Stimulated activated CD8-positive, alpha-beta memory T cell treated with anti-CD3 and anti-CD28 coated beads, Interleukin-7, amount 100 ng/mL, for 4 hours (primary cell): ENCODE data around the gene WNT3.
"Not testable (repeated sequence)": the region's sequence is repeated elsewhere in the genome, so short reads cannot be mapped to it uniquely, and the experiment has no call there.

Source experiments
- DNase-seq, 2 donors: peaks; one replicate each; pipeline ENCODE4 v3.0.0-alpha.2; 2020; ENCODE audit warnings: low read depth in 2 of 2

Gene WNT3

GRCh38 chr17:46785696-46786095, 32.8 kb downstream of the WNT3 start:
- DNase-seq = no peak

DNA sequence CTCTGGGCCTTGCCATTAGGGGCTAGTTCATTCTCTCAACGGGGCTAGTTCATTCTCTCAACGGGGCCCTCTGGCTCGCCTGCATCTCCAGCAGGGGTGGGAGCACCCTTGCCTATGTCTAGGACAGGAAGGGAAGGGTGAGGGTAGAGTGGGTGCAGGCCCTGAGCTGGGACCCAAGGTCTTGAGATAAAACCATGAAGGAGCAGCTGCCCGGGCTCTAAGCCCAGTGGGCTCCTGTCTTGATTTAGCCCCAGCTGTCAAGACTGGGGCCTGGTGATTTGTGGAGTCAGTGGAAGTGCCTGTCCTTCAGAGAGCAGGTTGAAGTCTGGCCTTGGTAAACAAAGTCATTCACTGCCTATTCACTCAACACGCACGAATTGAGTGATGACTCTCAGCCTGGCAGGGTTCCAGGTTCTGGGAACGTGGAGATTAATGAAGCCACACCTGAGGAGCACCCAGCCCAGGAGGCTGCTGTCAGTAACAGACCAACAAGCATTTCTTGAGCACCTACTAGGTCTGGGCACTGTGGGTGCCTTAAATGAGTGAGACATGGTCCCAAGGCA, 35.4 kb downstream of the WNT3 start:
- DNase-seq = no peak

GRCh38 chr17:46782250-46782953, 36.1 kb downstream of the WNT3 start:
- no peak for DNase-seq

GRCh38 chr17:46780003-46780373, 38.5 kb downstream of the WNT3 start:
- no peak for DNase-seq

DNA sequence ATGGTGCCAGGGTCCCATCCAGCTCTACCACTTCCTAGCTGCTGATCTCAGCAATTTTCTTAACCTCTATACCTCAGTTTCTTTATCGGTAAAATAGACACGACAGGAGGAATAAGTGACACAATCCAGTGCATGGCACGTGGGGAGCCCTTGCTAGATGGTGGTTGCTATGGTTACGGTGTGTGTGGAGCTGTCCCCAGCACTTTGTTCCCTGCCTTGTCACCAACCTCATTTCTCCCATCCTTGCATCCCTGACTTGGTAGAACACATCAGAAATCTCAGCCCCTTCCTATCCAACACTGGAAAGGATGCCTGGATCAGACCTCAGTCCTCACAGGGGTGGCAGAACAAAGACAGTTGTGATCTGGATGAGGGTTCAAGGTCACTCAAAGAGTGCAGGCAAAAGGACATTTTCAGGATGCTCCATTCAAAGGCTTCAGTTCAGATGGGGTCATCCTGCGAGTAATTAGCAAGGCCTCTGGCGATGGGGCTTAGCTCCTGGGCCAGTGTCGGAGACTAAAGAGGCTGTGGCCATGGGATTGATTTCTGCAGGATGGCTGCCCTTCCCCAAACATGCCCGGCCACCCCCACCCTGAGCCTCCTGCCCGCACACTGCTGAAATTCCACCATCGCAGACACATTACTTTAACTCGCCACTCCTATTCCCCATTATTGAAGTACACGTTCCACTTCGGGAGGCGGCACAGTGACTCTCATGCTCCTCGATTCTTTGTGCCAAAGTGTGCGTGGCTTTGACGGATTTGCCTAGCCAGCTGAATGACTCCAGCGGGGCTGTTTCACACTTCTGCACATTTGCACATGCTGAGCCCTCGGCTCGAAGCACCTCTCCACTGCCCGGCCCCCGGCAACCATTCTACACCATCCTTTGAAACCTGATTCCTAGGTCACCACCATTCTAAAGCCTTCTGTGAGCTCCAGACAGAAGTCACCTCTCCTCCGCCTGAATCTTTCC, 40.3 kb downstream of the WNT3 start:
- DNase-seq = no peak

DNA sequence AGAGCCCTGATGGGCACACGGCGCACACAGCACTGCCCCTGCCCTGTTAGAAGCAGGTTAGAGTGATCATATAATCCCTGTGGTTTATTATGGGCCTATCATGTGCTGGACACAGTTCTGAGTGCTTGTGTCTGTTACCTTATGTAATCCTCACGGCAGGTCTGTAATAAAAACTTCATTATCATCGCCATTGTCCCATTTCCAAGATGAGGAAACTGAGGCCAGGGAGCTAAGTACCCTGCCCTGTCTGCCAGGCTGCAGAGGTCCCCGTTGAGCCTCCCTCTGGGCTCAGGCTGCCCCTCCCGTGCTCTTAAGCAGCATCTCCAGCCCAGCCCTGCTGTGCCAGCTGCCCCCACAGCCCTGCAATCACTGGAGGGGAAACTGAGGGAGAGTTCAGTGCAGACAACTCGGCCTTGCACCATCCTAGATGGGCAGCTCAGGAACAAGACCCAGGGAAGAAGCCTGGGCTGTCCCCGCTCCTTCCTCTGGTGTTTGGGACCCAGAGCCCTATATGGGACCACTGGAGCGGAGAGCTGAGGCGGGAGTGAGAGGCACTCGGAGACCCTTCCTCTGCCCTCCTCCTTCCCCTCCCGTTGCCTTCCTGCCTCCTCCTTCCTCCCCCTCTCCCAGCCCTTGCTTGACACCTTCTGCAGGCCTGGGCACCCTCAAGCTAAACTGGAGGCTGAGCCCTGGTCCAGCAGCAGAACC, 42.0 kb downstream of the WNT3 start:
- no peak for DNase-seq

DNA sequence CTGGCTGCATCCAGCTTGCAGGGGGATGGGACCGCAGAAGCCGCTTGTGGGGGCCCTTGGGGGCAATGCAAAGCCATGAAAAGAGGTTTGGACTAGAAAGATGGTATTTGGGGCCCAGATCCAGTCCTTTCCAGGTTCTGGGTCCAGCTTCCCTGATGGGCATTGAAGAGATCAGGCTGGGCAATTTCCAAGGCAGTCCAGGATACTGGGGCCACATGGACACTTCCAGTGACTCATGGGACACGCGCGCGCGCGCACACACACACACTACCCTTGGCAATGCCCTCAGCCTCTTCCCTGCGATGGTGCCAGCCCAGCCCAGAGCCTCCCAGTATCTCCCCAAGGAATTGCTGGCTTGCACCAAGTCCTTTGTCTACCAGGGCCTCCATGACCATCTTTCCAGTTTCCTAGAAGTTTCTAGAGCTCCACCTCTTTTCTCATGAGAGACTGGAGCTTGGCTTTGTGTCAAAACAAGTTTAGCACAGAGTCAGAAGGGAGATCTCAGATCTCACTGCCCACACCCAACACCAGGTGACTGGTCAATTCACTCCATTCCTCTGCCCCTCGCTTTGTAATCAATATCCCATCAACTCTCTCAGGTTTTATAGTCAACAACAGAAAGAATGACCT, 44.3 kb downstream of the WNT3 start:
- no peak for DNase-seq

- no peak for DNase-seq
These were observed 44.8 kb downstream of the WNT3 start for GRCh38 chr17:46773676-46774075.

DNA sequence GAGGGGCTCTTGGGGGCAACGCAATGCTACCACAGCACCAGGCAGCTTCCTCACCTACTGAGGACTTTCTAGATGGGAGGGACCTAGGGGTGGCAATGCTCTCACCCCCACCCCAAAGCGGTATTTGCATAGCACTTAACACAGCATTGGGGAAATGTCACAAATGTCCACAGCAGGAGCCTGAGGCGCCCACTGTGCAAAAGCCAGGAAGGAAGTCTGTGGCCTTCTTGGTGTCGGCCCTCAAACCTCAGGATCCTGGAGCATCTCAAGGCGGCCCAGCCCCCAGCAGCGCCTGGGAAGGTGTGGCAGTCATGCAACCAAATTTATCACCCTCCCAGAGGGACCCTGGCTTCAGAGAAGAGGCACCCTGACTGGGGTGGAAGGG, 45.3 kb downstream of the WNT3 start:
- no peak for DNase-seq

DNA sequence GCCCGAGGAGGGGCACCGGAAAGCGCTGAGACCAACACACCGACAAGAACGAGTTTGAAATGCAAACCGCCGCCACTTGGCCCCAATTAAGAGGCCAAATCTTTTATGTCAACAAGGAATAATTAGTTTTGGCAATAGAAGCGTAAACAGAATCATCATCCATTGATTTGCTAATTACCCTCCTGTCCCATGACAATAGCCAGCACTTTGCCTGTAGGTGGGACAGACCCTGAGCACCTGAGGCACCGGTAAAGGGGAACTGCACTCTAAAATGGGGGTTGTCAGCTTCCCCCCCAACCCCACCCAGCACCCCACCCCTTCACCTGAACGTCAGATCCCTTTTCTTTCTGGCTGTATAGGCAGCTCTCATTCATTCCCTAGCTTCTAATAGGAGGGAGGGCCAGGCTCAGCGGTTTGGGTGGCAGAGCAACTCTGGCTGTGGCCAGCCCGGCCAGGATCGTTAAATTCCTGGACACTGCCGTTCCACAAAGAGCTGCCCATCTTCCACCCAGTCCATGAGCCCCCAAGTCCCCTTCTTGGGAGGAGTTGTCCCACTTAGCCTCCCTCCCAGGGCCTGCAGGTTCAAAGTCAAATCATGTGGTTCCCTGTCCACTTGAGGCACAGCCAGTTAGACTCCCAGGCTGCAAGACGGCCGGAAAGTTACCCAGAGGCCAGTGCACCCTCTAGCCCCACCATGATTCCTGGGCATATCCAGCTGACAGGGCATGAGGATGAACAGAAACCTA, 45.8 kb downstream of the WNT3 start:
- no peak for DNase-seq

DNA sequence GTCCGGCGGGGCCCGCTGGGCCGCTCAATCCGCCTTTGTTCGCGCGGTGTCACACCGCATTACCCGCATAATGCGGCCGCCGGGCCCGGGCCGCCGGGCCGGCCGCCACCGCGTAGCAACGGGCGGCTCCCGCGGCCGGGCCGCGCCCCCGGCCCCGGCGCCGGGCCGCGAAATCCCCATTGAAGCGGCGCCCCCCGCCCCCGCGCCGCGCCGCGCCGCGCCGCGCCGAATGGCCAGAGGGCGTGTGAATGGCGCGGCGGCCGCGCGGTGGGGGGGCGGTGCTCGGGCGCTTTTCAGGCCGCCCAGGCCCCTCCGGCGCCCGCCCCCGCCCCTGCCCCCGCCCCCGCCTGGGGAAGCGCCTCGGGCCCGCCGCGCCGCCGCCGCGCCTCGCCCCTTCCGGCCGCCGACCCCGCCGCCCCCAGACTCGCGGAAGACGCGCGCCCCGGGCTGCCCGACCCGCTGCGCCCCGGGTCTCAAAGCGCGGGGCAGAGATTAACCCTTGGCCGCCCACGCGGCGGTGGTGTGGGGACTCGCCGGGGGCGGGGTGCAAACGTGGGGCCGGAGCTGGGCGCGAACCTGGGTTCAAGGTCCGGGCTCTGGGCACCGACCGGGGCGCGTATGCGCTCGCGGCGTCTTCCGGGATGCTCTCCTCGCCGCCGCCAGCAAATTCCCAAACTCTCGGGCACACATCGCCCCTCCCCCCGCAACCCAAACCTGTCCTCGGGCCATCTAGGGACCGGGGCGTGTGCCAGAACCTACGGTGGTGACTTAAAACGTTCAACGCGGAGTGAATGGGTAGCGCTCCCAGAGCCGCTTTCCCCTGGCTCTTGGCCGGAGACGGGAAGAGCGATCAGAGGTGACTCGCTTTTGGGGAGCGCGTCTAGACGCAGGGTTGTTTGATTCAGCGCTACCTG, 46.7 kb downstream of the WNT3 start:
- peak in 1 of 2 donors; percentile 27 for DNase-seq

- DNase-seq = peak in 1 of 2 donors; percentile 25
These were observed 47.5 kb downstream of the WNT3 start for GRCh38 chr17:46770818-46771560.

GRCh38 chr17:46770439-46770817, 48.1 kb downstream of the WNT3 start:
- no peak for DNase-seq

GRCh38 chr17:46769531-46770438, 48.7 kb downstream of the WNT3 start:
- no peak for DNase-seq

- not testable (repeated sequence) for DNase-seq
These were observed 49.6 kb downstream of the WNT3 start for GRCh38 chr17:46768896-46769295.

GRCh38 chr17:46768540-46768870, 50.0 kb downstream of the WNT3 start:
- no peak for DNase-seq

DNA sequence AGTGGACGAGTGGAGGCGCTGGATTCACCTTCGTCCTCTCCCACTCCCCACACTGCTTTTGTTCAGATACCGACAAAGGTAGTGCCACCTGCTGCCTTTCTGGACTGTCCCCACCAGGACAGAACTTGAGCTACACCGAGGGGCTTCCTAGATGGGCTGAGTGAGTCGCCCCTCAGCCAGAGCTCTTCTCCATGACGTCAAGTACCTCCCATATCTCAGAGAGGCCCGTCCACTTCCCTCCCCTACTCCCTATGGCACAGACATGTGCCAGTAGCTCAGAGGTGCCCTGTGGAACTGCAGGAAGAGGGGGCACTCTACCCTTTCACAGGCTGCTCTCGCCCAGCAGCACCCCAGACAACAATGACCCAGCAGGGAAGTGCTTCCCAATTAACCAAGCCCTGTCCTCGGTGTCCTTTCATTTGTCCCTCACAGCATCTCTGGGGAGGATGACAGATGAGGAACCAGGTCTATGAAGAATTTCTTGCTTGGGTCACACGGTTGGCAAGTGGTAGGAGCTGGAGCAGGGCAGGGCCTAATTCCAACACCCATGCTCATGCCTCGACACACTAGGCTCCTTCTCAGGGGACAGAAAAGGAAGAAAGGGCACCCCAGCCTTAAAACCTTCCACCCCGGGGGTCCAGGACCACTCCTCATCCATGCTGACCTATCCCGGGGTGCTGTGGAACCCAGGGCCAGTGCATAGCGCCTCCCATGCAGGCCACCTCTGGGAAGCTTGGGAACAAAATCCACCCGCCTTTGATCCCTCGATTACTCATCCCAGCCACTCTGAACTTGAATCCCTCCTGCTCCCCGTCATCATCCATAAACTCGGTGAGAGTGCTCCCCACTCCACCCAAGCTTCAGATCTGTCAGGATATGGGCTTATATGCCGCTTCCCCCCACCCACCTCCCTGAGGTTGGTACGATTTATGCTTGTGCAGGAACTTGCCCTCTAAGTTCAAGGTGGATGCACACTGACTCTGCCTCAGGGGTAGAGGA, 51.7 kb downstream of the WNT3 start:
- DNase-seq = no peak
